Occipital lobe (tissue), 2 donors: Measurements from ENCODE around the gene GNG4. TPM values are rescaled to one million over a fixed set of nuclear protein-coding genes. Genes with fewer than 3 reads are reported as not detected.
"Not testable (repeated sequence)": the region's sequence is repeated elsewhere in the genome, so short reads cannot be mapped to it uniquely, and the experiment has no call there.

ENCODE experiments used
- DNase-seq: peaks from one replicate; lab custom pipeline; 2025; lab: John Stamatoyannopoulos, UW
- total RNA-seq: library from RNA; depleted of rRNA; stranded (reverse); fragments of >200 nt; gene quantifications from one replicate; pipeline ENCODE4 v1.2.3, GENCODE V29; 2014

GNG4 gene
- total RNA-seq, 1 donor from 2014 or later, result 31.5 TPM

DNA sequence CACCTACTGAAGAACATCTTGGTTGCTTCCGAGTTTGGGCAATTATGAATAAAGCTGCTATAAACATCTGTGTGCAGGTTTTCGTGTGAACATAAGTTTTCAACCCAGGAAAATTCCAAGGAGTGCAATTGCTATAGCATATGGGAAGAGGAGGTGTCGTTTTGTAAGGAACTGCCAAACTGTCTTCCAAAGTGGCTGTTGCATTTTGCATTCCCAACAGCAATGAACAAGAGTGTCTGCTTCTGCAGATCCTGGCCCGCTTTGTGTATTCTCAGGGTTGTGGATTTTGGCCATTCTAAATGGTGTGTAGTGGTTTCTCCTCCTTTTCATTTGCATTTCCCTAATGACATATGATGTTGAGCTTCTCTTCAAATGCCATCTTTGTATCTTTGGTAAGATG, 23.8 kb downstream of the GNG4 start:
- DNase-seq, result no peak

DNA sequence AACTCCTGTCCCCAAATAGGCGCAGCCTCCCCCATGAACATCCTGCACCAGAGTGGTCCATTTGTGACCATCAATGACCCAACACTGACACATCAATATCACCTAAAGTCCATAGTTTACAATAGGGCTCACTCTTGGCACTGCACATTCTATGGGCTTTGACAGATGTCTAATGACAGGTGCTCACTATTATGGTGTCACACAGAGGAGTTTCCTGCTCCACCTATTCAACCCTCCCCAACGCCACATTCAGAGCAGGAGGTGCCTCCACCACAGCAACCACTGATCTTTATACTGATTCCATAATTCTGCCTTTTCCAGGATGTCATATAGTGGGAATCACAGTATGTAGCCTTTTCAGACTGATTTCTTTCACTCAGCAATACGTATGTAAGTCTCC, 24.2 kb downstream of the GNG4 start:
- no peak for DNase-seq

DNA sequence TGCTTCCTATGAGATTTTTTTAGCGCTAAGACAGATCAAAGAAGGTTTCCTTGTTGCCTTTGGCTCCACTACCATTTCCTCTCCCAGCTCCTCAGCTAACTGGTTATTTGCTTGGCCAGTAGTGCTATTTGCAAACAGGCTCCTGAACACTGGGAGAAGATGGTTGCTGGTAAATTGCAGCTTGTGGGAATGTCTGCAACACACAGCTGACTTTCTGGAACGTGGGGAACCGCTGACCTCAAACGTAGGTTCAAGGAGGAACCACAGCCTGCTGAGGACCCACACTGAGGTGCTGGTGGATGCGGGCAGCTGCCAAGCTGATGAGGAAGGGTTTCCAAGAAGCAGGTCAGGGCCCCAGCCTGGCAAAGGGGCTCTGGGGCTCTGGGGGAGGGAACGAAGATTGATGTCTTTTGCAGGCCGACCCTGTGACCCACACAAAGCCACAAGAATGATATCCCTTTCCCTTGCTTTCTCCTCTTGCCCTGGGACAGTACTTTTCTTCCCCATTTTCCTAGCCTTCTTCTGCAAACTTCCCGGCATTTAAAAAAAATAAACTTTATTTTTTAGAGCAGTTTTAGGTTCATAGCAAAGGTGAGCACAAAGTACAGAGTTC, 24.8 kb downstream of the GNG4 start:
- DNase-seq, result no peak

- DNase-seq, result no peak
Measured at GRCh38 chr1:235622936-235623779, 26.4 kb downstream of the GNG4 start.

- DNase-seq, result not testable (repeated sequence)
Measured at GRCh38 chr1:235619149-235619548, 30.4 kb downstream of the GNG4 start.

- DNase-seq, result no peak
Measured at GRCh38 chr1:235617808-235618207, 31.8 kb downstream of the GNG4 start.

- DNase-seq, result no peak
Measured at GRCh38 chr1:235617140-235617539, 32.4 kb downstream of the GNG4 start.

DNA sequence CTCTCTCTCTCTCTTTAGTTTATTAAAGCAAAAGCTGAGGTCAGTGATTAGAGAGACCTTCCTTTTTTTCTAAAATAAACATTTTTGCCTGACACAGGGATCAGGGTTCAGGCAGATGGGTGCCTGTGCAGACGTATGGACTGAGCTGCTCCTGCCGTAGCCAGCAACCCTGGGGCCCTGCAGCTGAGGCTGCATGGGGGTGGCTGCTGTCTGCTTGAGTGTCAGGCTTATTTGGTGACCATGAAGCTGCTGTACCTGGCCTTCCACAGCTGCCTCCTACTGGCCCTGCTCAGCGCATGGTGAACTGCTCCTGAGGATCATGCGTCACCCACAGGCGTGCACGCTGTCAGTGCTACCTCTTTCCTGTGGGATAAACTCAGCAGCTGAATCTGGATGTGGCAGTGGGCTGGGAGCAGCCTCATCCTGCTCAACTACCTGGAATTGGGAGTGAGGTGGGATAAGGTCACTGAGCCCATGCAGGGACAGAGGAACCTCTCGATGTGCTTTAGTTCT, 35.1 kb downstream of the GNG4 start:
- DNase-seq, result no peak

- no peak for DNase-seq
Measured at GRCh38 chr1:235613602-235614001, 36.0 kb downstream of the GNG4 start.

DNA sequence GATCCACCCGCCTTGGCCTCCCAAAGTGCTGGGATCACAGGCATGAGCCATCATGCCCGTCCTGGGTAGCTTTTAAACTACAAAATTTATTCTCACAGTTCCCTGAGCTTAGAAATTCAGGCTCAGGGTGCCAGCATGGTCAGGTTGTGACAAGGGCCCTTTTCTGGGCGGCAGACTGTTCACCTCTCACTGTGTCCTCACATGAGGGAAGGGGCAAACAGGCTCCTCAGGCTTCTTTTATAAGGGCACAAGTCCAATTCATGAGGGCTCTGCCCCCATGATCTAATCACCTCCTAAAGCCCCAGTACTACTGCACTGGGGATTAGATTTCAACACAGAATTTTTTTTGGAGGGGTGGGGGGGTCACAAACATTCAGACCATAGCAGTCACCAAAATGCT, 36.8 kb downstream of the GNG4 start:
- no peak for DNase-seq

DNA sequence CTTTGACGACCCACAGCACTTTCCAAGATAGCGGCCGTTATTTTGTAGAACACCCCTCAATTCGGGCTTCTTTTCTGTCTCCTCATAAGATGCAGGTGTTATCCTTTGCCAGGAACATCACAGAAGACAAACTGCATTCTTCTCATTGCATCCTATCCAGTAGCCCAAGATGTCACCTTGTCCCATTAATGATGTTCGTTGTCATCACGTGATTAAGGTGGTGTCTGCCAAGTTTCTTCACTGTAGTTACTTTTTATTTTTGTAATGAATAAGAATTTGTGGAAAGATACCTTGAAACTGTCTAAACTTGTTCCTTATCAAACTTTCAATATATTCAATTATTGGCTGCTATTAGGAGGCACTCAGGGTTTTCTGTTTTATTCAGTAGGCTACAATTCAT, 39.4 kb downstream of the GNG4 start:
- DNase-seq, result no peak

DNA sequence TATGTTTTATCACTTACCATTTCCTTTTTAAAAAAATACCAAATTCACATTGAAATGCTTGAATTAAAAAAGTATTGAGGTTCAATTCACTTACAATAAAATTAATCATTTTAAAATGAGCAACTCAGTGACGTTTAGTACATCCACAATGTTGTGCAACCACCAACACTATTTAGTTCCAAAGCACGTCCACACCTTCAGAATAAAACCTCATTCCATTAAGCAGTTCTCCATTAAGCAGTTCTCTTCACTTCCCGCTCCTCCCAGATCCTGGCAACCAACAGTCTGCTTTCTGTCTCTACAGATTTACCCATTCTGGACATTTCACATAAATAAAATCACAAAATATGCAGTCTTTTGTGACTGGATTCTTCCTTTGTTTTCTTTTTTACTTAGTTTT, 41.3 kb downstream of the GNG4 start:
- DNase-seq, result no peak

- no peak for DNase-seq
Measured at GRCh38 chr1:235607284-235607683, 42.3 kb downstream of the GNG4 start.

DNA sequence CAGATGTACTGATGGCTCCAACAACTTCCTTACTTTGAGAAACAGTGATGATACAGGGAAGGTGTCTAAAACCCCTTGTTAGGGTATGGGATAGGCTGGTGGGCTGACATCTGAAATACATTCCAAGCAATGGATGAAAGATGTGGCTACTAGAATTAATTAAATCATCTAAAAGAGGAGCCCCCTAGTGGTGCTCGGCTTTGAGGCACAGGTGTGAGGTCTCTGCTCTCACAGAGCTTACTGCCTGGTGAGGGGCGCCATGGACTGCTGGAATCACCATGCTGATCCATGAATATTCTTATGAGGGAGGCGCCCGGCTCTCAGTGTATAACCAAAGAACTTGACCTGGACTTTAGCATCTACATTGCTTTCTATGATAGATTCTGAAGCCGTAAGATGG, 48.5 kb downstream of the GNG4 start:
- no peak for DNase-seq

DNA sequence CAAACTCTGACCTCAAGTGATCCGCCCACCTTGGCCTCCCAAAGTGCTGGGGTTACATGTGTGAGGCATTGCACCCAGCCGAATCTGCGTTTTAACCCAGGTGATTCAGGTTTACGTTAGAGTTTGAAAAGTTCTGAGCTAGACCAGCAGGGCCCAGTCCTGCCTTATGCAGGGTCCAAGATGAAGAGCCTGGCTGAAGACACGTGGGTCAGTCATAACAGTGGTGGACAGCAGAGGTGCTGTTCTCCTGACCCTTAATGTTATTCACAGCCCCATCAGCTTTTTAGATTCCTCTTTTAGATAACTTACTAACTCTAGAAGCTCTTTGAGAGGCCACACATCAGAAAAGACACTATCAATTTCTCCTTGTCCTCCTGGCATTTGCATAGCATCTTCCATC, 50.0 kb downstream of the GNG4 start:
- DNase-seq, result no peak

- DNase-seq, result no peak
Measured at GRCh38 chr1:235597867-235598553, 51.6 kb downstream of the GNG4 start.

GRCh38 chr1:235595079-235595478, 54.5 kb downstream of the GNG4 start:
- DNase-seq, result no peak

DNA sequence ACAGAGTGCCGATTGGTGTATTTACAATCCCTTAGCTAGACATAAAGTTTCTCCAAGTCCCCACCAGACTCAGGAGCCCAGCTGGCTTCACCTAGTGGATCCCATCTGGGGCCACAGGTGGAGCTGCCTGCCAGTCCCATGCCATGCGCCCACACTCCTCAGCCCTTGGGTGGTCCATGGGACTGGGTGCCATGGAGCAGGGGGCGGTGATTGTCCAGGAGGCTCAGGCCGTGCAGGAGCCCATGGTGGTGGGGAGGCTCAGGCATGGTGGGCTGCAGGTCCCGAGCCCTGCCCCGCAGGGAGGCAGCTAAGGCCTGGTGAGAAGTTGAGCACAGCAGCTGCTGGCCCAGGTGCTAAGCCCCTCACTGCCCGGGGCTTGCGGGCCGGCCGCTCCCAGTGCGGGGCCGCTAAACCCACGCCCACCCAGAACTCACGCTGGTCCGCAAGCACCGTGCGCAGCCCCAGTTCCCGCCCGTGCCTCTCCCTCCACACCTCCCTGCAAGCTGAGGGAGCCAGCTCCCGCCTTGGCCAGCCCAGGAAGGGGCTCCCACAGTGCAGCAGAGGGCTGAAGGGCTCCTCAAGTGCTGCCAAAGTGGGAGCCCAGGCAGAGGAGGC, 55.2 kb downstream of the GNG4 start:
- DNase-seq, result not testable (repeated sequence)

DNA sequence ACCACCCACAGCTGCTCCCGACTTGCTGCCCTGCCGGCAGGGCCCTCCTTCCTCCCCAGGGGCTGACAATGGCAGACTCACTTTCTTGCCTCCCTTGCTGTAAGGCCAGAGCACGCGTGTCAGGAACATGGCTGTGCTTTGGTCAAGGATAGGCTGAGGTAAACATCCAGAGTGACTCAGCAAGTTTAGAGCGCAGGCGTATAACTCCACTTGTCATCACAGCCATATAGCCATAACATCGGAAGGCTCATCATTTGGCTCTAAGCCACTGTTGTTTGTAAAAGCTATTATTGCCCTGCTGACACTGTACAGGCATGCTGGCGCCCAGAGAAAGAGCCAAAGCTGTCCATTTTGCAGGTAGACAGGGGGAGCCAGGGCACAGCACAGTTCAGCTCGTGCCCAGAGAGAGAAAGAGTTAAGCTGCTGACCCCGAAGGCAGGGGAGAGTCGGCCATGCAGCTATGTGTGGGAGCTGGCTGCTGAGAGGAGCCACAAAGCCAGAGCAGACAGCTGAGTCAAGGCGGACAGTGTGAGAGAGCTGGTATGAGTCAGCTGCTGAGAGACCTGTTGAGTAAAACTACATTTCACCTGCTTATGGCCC, 60.6 kb downstream of the GNG4 start:
- peak; percentile 46 for DNase-seq

GRCh38 chr1:235588156-235588555, 61.4 kb downstream of the GNG4 start:
- no peak for DNase-seq

- no peak for DNase-seq
Measured at GRCh38 chr1:235586992-235587391, 62.6 kb downstream of the GNG4 start.

DNA sequence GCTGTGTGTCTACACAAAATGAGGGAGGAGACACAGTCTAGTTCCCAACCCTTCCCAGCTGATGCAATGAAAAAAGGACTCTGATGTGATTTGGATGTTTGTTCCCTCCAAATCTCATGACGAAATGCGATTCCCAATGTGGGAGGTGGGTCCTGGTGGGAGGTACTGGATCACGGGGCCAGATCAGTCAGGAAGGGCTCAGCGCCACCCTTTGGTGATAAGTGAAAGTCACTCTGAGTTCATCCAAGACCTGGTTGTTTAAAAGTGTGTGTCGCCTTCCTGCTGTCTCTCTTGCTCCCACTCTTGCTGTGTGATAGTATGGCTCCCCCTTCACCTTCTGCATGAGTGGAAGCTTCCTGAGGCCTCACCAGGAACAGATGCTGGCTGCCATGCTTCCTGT, 63.2 kb downstream of the GNG4 start:
- no peak for DNase-seq
